NB4 (cell line): ENCODE measurements around the gene ZNF664.
A peak's percentile ranks its signal among the peaks of the same experiment; 100 is the strongest.

Experiments used
- DNase-seq: peaks from one replicate; pipeline ENCODE4 v3.0.0; 2010; ENCODE audit warnings: low read depth
- H3K4me3 ChIP-seq: one replicate; pipeline ENCODE4 v1.5.1; 2011; ENCODE audit warnings: mild to moderate bottlenecking, low read depth, low read length, moderate library complexity
- MYC ChIP-seq: IDR thresholded peaks from 2 replicates; pipeline ENCODE4 v1.6.1; 2011; ENCODE audit warnings: low read depth, low read length
- POLR2A ChIP-seq: IDR thresholded peaks from 2 replicates; pipeline ENCODE4 v1.6.1; 2011; ENCODE audit warnings: mild to moderate bottlenecking; ENCODE audit not compliant: insufficient read length; ENCODE audit errors: extremely low read depth
- TF ChIP-seq, protein P1 (sequence below): IDR thresholded peaks from 2 replicates; pipeline ENCODE4 v1.6.1; 2011; ENCODE audit warnings: low read depth, low read length
- TF ChIP-seq, protein P2 (sequence below): IDR thresholded peaks from one replicate; pipeline ENCODE4 v1.5.1; 2012; ENCODE audit warnings: low read depth, low read length

ZNF664 gene

DNA sequence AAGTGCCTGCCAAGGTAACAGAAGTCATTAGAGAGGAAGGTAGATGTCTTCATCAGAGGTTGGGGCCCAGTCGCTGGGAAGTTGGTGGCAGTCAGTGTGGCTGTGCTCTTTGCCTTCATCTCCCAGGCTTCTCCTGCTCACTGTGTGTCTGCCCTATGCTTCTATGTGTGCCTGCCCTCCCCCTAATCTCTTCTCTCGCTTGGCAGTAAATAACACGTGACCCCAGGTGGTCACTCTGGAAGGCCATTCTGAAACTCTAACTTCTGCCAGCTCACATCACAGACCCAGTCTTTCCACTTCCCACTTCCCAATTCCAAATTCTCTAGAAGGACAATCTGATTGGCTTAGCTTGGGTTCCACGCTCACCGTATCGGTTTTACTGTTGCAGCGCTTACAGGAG, 9.3 kb downstream of the ZNF664 start:
- TF ChIP-seq POLR2A (no peak), MYC (no peak)
- TF ChIP-seq, protein P1, sequence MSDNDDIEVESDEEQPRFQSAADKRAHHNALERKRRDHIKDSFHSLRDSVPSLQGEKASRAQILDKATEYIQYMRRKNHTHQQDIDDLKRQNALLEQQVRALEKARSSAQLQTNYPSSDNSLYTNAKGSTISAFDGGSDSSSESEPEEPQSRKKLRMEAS: no peak
- TF ChIP-seq, protein P2, sequence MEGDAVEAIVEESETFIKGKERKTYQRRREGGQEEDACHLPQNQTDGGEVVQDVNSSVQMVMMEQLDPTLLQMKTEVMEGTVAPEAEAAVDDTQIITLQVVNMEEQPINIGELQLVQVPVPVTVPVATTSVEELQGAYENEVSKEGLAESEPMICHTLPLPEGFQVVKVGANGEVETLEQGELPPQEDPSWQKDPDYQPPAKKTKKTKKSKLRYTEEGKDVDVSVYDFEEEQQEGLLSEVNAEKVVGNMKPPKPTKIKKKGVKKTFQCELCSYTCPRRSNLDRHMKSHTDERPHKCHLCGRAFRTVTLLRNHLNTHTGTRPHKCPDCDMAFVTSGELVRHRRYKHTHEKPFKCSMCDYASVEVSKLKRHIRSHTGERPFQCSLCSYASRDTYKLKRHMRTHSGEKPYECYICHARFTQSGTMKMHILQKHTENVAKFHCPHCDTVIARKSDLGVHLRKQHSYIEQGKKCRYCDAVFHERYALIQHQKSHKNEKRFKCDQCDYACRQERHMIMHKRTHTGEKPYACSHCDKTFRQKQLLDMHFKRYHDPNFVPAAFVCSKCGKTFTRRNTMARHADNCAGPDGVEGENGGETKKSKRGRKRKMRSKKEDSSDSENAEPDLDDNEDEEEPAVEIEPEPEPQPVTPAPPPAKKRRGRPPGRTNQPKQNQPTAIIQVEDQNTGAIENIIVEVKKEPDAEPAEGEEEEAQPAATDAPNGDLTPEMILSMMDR: no peak
- DNase-seq: no peak
- no peak overlapping the region for H3K4me3 ChIP-seq

DNA sequence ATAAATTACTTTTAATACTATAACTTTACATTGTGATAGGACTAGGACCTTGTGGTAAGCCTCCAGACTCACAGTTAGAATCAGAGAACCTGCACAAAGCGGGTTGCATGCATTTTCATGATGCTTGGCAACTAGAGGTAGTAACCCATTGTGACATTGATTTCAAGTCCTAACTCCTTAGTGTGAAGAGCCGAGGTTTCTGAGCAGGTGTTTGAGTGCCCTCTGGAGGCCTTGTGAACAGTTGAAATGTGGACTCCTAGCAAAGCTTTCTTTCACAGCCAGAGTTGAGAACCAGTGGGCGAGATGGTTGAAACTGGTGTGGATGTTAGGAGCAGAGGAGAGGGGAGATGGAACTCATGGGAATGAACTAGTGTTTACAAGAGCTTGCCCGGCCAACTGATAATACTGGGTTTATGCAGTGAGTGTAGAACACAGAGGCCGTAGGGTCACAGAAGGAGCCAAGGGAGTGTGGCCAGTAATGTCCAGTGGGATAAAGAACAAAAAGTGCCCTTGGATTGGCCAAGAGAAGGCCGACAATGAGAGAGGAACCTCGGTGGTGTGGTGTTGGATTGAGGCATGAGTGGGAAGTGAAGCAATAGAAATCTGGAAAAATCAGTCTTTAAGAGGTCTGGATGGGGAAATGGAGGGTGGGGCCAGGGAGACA, 10.9 kb downstream of the ZNF664 start:
- no peak overlapping the region for H3K4me3 ChIP-seq
- TF ChIP-seq, protein P1: peak; percentile 48
- no peak; the same call in 1 of the 2 replicates for TF ChIP-seq MYC
- TF ChIP-seq, protein P2: peak; percentile 76
- DNase-seq: peak; percentile 79

DNA sequence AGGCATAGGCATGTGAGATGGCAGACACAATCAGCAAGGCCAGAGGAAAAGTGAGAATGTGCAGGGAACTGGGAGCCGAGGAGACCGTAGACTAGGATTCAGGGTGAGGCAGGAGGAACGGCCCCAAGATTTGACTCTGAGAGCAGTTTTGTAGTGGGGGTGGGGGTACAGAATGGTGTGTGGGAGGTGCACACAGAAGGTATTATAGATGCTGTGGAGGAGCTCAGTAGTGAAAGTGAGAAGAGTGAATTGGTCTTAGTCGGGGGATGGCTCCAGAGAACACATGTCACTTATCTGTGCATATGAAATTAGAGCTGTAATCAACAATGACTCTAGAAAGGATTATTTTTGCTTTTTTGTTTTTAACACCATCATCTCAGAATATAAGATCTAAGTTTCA, 11.9 kb downstream of the ZNF664 start:
- H3K4me3 ChIP-seq: no peak overlapping the region
- TF ChIP-seq MYC (no peak), POLR2A (no peak)
- TF ChIP-seq, protein P1: no peak
- DNase-seq: no peak

DNA sequence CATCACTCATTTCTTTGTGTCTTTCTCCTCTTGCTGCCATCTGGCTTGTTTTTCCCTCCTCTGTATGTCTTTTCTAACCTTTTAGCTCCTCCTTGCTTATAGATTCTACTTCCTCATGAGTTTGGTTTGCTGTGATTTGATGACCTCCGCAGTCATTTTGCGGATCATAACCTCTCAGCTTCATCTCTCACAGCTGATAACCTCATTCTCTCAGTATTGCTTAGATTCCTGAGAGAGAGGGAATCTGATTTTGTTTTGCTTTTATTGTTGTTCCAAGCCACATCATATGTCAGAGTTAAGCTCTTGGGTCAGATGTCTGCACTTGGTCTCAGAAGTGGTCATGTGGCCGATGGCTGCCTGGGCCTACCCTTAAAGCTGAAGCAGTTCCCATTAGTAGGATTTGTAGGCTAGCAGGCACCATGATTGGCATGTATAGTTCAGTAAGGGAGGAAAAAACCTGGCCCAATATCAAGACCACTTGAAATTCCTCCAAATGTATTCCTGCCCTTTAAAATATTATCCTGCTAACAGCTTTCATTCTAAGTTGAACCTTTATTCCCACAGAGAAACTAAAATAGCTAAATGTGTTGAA, 13.5 kb downstream of the ZNF664 start:
- H3K4me3 ChIP-seq: no peak overlapping the region
- no peak for DNase-seq
- TF ChIP-seq MYC (no peak), POLR2A (no peak)
- TF ChIP-seq, protein P2: no peak
- TF ChIP-seq, protein P1: no peak

DNA sequence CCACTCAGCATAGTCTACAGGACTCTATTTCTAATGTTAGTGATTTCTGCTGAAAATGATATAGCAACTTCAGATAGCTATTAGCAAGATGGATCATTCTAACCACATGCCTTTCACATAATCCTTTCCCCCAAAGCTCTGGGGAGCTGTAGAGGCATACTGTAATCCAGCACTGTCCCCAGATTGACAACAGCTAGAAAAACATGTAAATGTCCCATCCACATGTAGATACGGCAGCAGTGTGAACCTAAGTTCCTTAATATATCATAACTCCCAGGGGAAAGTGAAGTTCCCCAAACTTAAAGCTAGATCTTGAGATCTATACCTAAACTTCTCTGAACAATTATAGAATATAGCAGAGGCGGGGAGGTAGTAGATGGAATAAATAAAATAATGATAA, 14.0 kb downstream of the ZNF664 start:
- TF ChIP-seq, protein P2: no peak
- TF ChIP-seq, protein P1: no peak
- TF ChIP-seq POLR2A: no peak
- TF ChIP-seq MYC: no peak

DNA sequence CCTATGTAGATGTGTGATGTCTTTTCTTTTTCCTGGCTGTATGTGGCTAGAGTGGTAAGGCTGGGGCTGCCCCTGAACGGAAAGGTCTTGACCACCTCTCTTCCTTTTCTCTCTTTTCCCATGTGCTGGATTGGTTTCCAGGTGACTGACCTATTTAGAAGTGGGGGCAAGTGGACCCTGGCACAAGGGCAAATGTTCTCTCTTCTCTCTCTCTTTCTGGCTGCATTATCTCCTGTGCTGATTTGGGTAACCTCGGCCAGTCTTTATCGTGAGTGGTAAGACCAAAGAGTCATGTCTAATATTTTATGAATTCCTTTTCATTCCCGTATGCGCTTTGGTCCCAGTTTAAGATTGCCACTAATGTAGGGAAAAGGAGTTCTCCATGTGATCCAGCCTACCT, 16.2 kb downstream of the ZNF664 start:
- no peak for DNase-seq
- H3K4me3 ChIP-seq: no peak overlapping the region
- TF ChIP-seq MYC (no peak), POLR2A (no peak)
- TF ChIP-seq, protein P1: no peak

More for the DNA sequence above, 14.0 kb downstream of the ZNF664 start:
- no peak overlapping the region for H3K4me3 ChIP-seq
- DNase-seq: peak; percentile 56
